Endothelial cell of umbilical vein (primary cell): ENCODE measurements around the gene OXCT2. TPM values are rescaled to one million over a fixed set of nuclear protein-coding genes. Genes with fewer than 3 reads are reported as not detected.

Source experiments
- BruUV-seq: library from RNA; stranded (reverse); fragments of 400-500 nt; replicated peaks from 2 replicates; lab custom pipeline; 2021; lab: Mats Ljungman, UMichigan
- CTCF ChIA-PET: fragments of 300-600, 350-600 bp; sonication (Branson Sonifier 250); formaldehyde crosslinking; loops from one replicate; lab custom pipeline; 2021; ENCODE audit warnings: antibody characterized with exemption, inconsistent platforms; lab: Charles Lee
- POLR2A ChIA-PET: fragments of 300-600, 350-600 bp; sonication (Branson Sonifier 250); formaldehyde crosslinking; loops from one replicate; lab custom pipeline; 2021; ENCODE audit warnings: antibody characterized with exemption, inconsistent platforms; lab: Charles Lee
- DNase-seq: peaks from one replicate; pipeline ENCODE4 v3.0.0-alpha.2; 2011; ENCODE audit warnings: low read depth, low spot score
- FAIRE-seq: peaks from 2 replicates; lab custom pipeline; 2011; peaks lifted over from hg19 to GRCh38; lab: Jason Lieb, UNC
- H2AFZ ChIP-seq: 2 replicates; pipeline ENCODE4 v1.6.0; 2012; ENCODE audit warnings: low read depth, low read length, control low read depth, inconsistent platforms
- H3K27ac ChIP-seq: 2 replicates; pipeline ENCODE4 v1.5.1; 2011; ENCODE audit warnings: low read depth, mild to moderate bottlenecking, control low read depth, low read length, moderate library complexity; ENCODE audit not compliant: insufficient read depth
- H3K27me3 ChIP-seq, 2 experiments: 2 replicates each; pipeline versions ENCODE4 v1.6.0 to v1.6.1; 2011; ENCODE audit warnings: low read length in 2 of 2, mixed read lengths in 1 of 2; ENCODE audit not compliant: control insufficient read depth in 2 of 2, insufficient read depth in 2 of 2
- H3K36me3 ChIP-seq, 2 experiments: 2 replicates in 1 of 2; 3 replicates in 1 of 2; pipeline ENCODE4 v1.5.1; 2011; ENCODE audit warnings: low read length in 2 of 2, mild to moderate bottlenecking in 1 of 2, moderate library complexity in 1 of 2; ENCODE audit not compliant: control insufficient read depth in 2 of 2, insufficient read depth in 2 of 2; ENCODE audit errors: extremely low read depth in 1 of 2
- H3K4me1 ChIP-seq: 3 replicates; pipeline ENCODE4 v1.5.1; 2011; ENCODE audit warnings: mild to moderate bottlenecking, low read length; ENCODE audit not compliant: control insufficient read depth, insufficient read depth; ENCODE audit errors: extremely low read depth
- H3K4me2 ChIP-seq: 2 replicates; pipeline ENCODE4 v1.6.1; 2011; ENCODE audit warnings: low read length, control low read depth, mixed read lengths; ENCODE audit not compliant: insufficient read depth
- H3K4me3 ChIP-seq, 3 experiments: fragments of 200-600 bp in 1 of 3; sonication (generic), shearing (Covaris generic) in 1 of 3; replicated peaks in 1 of 3; 2 replicates each; pipeline ENCODE4 v1.5.1; 2011 to 2016; ENCODE audit warnings: control low read depth in 3 of 3, low read length in 3 of 3, mild to moderate bottlenecking in 2 of 3, inconsistent platforms in 1 of 3, low read depth in 1 of 3, moderate library complexity in 1 of 3; ENCODE audit not compliant: insufficient read depth in 1 of 3
- H3K79me2 ChIP-seq: 2 replicates; pipeline ENCODE4 v1.6.0; 2012; ENCODE audit warnings: low read length, inconsistent platforms; ENCODE audit not compliant: control insufficient read depth, insufficient read depth
- H3K9ac ChIP-seq: replicated peaks from 2 replicates; pipeline ENCODE3; 2011; ENCODE audit warnings: low read length, control low read depth; ENCODE audit not compliant: insufficient read depth; ENCODE audit errors: extremely low read depth
- H3K9me1 ChIP-seq: replicated peaks from 3 replicates; pipeline ENCODE4 v1.6.0; 2011; ENCODE audit warnings: mild to moderate bottlenecking, low read length; ENCODE audit not compliant: control insufficient read depth, insufficient read depth; ENCODE audit errors: extremely low read depth
- H3K9me3 ChIP-seq: replicated peaks from 2 replicates; pipeline ENCODE4 v1.5.1; 2012; ENCODE audit warnings: low read length, inconsistent platforms; ENCODE audit not compliant: control insufficient read depth, insufficient read depth
- H4K20me1 ChIP-seq: replicated peaks from 2 replicates; pipeline ENCODE3; 2011; ENCODE audit warnings: mild to moderate bottlenecking, low read length; ENCODE audit not compliant: control insufficient read depth, insufficient read depth; ENCODE audit errors: extremely low read depth
- EZH2 ChIP-seq: IDR thresholded peaks from 2 replicates; pipeline ENCODE4 v1.6.1; 2012; ENCODE audit warnings: borderline replicate concordance, low read depth, mild to moderate bottlenecking, moderate library complexity, low read length, inconsistent platforms; ENCODE audit not compliant: severe bottlenecking
- FOS ChIP-seq: IDR thresholded peaks from 2 replicates; pipeline ENCODE4 v1.6.1; 2011; ENCODE audit warnings: mild to moderate bottlenecking, low read length, moderate library complexity, borderline replicate concordance; ENCODE audit not compliant: insufficient read depth
- GATA2 ChIP-seq: IDR thresholded peaks from 2 replicates; pipeline ENCODE4 v1.7.0; 2011; ENCODE audit warnings: low read depth, mild to moderate bottlenecking, moderate library complexity, mixed read lengths, low read length; ENCODE audit not compliant: insufficient read length, insufficient read depth
- JUN ChIP-seq: IDR thresholded peaks from 2 replicates; pipeline ENCODE4 v1.6.1; 2011; ENCODE audit warnings: borderline replicate concordance, low read depth; ENCODE audit not compliant: insufficient read length, insufficient read depth
- MYC ChIP-seq: IDR thresholded peaks from one replicate; pipeline ENCODE4 v1.6.1; 2011; ENCODE audit warnings: mild to moderate bottlenecking, low read depth, low read length
- POLR2A ChIP-seq: IDR thresholded peaks from 2 replicates; pipeline ENCODE4 v1.6.1; 2012; ENCODE audit warnings: low read depth, mild to moderate bottlenecking, control low read depth, low read length
- POLR2AphosphoS5 ChIP-seq: IDR thresholded peaks from 2 replicates; pipeline ENCODE4 v1.6.1; 2012; ENCODE audit warnings: low read depth, mild to moderate bottlenecking, control low read depth, low read length, moderate library complexity; ENCODE audit not compliant: insufficient read depth
- dilution Hi-C: fragments of 300-500 bp; cut with MboI; formaldehyde crosslinking; loops from one replicate; pipeline ENCODE4 v1.15.0; 2019; ENCODE audit warnings: low sequenced_read_pairs; ENCODE audit not compliant: extremely low pct_ligation_motif_present
- intact Hi-C: fragments of 100-400 bp; cut with micrococcal nuclease; formaldehyde crosslinking; loops from one replicate; pipeline ENCODE4 v1.10.0; 2022
- polyA plus RNA-seq, 4 experiments: library from polyadenylated mRNA; depleted of rRNA in 3 of 4; stranded (reverse) in 3 of 4; unstranded in 1 of 4; fragments of >200 nt; gene quantifications; 2 replicates each; pipeline versions ENCODE4 v1.2.1 to v1.2.3, GENCODE V29; 2011 to 2012; ENCODE audit warnings: missing spikeins in 1 of 4
- total RNA-seq: library from RNA; stranded (reverse); gene quantifications from 2 replicates; pipeline ENCODE4 v1.2.3, GENCODE V29; 2021
- TF ChIP-seq, protein P1 (sequence below): IDR thresholded peaks from 2 replicates; pipeline ENCODE4 v1.6.1; 2011; ENCODE audit not compliant: insufficient read depth, insufficient read length

OXCT2 gene
- total and polyA plus RNA-seq, 2 donors (not counting 3 experiments of a cell fraction or from before 2014, with no cell fraction given) = 0.60 to 0.84 TPM

DNA sequence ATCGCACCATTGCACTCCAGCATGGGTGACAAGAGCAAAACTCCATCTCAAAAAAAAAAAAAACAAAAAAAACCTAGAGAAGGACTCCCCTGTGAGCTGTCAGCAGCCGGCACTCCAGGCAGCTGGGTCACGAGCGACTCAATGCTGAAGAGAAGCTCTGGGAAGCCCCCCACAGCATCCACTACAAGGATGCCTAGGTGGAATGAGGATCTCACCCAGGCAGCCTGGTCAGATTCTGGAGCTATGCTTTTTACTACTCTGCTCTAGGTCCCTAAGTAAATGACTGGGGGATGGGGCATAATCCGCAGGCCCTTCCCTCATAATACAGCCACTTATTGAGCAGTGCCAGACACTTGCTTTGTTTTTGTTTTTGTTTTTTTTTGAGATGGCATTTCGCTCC is 11.0 kb upstream of the OXCT2 start:
- FAIRE-seq (no peak), DNase-seq (no peak)
- dilution Hi-C loops = no loop called here
- Histone ChIP-seq H3K79me2 (no peaks in the 10 kb centered on the region), H3K27ac (no peak overlapping the region), H3K9me1 (no peaks in the 10 kb centered on the region), H3K9me3 (no peaks in the 10 kb centered on the region), H3K4me2 (no peak overlapping the region), H4K20me1 (no peaks in the 10 kb centered on the region), H3K27me3 (peaks cover 3 to 7% of the 10 kb centered on the region in 2 experiments), H3K4me3 (no peak overlapping the region), H2AFZ (no peak overlapping the region), H3K4me1 (no peaks in the 10 kb centered on the region), H3K36me3 (no peaks in the 10 kb centered on the region), H3K9ac (no peak overlapping the region)
- intact Hi-C loops = no loop called here
- ChIA-PET CTCF (interaction anchor here (0.9 to 1.0 kb wide), 2 partner anchors 18 to 120 kb away, joined by 3 read pairs; no protein-coding TSS in a partner anchor), POLR2A (interaction anchor here (0.7 kb wide), 1 partner anchor 192 kb away, joined by 3 read pairs; no protein-coding TSS in a partner anchor)
- no TSS peak for BruUV-seq
- no peak for TF ChIP-seq POLR2A

DNA sequence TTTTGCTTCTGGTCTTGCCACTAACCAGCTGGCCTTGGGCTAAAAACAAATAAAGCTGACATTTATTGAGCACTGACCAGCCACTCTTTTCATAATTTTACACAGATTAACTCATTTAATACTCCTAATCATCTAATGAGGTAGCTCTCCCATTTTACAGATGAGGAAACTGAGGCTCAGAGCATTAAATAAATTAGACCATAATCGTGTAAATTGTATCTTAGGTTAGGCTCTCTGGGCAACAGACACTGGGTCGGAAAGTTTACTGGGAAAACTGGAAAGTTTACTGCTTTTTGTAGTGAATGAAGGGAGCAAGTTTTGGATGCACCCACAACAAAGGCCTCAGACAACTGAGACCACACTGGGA is 10.2 kb upstream of the OXCT2 start:
- Histone ChIP-seq H3K9ac (no peak overlapping the region), H3K9me1 (no peaks in the 10 kb centered on the region), H3K4me3 (no peak overlapping the region), H3K36me3 (no peaks in the 10 kb centered on the region), H3K27me3 (peaks cover 0 to 3% of the 10 kb centered on the region in 2 experiments), H3K27ac (no peak overlapping the region), H3K4me1 (no peaks in the 10 kb centered on the region), H3K4me2 (no peak overlapping the region), H2AFZ (no peak overlapping the region), H3K9me3 (no peaks in the 10 kb centered on the region), H3K79me2 (no peaks in the 10 kb centered on the region), H4K20me1 (no peaks in the 10 kb centered on the region)
- no peak for FAIRE-seq
- TF ChIP-seq JUN = no peak
- TF ChIP-seq POLR2A = no peak
- no peak for TF ChIP-seq GATA2
- no peak for TF ChIP-seq EZH2
- TF ChIP-seq, protein P1, sequence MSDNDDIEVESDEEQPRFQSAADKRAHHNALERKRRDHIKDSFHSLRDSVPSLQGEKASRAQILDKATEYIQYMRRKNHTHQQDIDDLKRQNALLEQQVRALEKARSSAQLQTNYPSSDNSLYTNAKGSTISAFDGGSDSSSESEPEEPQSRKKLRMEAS = no peak
- TF ChIP-seq MYC = no peak
- no peak for TF ChIP-seq FOS
- TF ChIP-seq POLR2AphosphoS5 = no peak
- ChIA-PET CTCF (interaction anchor here (1.0 kb wide), 1 partner anchor 19 kb away, joined by 3 read pairs; no protein-coding TSS in a partner anchor), POLR2A (no interaction called here)
- dilution Hi-C loops = no loop called here
- no TSS peak for BruUV-seq
- no peak for DNase-seq
- intact Hi-C loops = no loop called here
